ENCODE results near the gene ITGB1BP2. TPM values are rescaled to one million over a fixed set of nuclear protein-coding genes. Genes with fewer than 3 reads are reported as not detected.

The ITGB1BP2 gene
- 0.13 and 0.80 TPM in 2 replicates for total RNA-seq

DNA sequence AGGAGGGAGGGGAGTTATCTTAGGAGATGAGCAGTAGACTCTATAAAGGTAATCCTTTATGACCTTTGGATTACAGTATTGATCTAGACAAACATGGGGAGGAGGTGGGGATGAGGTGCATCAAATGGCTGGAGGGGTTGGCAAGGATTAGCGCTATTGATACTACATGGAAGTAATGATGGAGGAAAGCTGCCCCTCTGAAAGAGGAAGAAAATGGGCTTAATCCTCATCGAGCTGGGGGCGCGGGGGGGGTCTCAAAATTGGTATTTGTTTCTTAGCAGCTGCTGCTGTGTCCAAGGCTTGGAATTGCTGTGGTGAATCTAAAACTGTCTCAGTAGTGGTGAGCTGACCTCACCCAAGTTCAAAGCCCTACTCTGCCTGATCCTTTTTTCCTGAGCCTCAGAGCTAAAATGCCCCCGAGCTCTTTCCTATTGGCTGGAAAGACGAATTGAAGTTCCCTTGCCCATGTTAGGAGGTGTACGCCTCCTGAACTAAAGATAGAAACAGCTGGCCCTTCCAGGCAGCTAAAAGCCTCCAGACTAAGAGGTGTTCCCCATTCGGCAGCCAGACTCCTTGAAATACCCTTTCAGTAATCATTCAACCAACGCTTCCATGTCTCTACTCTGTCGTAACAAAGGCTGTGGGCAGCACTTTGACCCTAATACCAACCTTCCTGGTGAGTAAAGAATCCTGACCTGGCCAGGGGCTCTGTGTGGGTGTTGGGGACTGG is at the start of gene ITGB1BP2:
TSS of gene ITGB1BP2 (plus strand) at position 556 of the 730 bp plus-strand sequence. CDS start at position 613, 57 bp downstream.

DNA sequence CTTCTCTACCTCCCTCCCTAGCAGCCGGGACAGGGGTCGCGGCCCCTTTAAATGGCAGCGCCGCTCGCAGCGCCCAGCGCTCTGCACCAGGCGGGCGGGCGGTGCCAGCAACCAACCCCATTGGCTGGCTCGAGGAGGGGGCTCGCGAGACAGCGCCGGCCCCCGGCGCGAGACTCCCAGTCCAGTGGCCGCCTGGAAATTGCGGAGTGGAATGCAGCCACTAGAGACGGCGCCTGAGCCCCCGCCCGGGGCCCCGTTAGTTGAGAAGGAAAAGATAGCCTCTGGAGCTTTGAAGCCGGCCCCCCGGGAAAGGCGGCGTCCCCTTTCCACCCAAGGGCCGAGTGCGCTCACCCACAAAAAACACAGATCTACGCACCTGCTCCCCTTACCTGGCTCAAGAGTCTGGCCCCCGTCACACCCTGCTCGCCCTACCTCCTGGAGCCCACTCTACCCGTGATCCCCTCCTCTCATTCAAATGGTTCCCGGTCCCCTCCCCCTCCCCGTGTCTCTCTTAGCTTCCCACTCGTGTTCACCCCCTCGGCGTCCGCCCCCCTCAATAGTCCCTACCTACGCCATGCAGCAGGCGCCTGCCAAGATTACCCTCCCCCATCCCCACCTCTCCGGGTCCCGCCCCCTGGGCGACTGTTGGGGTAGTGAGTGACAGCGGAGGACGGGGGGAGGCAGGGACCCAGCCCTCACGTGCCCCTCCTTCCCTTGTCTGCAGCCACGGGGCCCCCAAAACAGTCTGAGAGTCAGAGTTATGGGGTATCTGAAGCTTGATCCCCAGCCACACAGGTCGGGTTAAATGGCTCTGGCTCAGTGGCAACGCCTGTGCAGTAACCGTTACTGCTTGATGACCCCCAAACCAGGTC is 47.2 kb upstream of the ITGB1BP2 start, which contains the start of gene ZMYM3:
TSS of gene ZMYM3 (minus strand) at position 49 of the 872 bp plus-strand sequence. CDS start 885 bp downstream, outside the sequence.

DNA sequence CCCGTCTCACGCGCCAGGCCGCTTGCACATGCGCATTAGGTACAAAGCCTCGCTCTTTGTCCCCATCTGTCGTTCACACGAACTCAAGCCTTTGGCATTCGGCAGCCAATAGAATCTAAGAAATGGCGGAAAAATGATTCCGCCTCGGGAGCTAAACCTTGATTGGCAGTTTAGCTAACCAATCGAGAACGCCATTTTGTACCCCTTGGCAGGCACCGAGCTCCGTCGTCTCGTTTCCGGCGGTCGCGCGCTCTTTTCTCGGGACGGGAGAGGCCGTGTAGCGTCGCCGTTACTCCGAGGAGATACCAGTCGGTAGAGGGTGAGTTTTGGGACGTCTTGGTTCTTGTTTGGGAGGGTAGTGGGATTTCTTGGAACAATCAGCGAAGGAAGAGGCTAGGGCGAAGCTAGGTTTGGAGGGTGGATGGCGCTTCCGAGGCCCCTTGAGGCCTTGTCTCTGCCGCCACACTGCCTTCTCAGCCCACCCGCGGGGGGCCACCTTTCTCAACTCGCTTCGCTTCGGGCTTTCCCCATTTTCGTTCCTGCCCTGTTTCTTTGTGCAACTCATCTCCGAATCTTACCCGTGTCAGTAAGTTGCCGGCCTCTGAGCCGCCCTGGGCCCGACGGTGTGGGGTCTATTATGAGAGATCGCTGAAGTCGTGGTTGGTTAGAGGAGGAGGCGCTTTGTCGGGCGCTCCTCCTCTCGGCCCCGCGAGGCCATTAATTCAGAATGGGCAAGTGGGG is 18.0 kb upstream of the ITGB1BP2 start, which contains the start of gene NONO:
TSS of gene NONO (plus strand) at position 233 of the 741 bp plus-strand sequence. CDS start 7,003 bp downstream, outside the sequence.

Other genes starting within 250 kb of the ITGB1BP2 start
- 42.6 and 68.8 TPM in 2 replicates for gene SNX12, start 233.4 kb upstream of the ITGB1BP2 start, total RNA-seq
- gene FOXO4, start 205.9 kb upstream of the ITGB1BP2 start, total RNA-seq: 3.6 and 6.8 TPM in 2 replicates
- gene CXorf65, start 195.0 kb upstream of the ITGB1BP2 start, total RNA-seq: not detected in 2 replicates
- gene IL2RG, start 190.2 kb upstream of the ITGB1BP2 start, total RNA-seq: not detected in 2 replicates
- 19.0 and 25.6 TPM in 2 replicates for gene MED12, start 183.2 kb upstream of the ITGB1BP2 start, total RNA-seq
- gene NLGN3, start 156.9 kb upstream of the ITGB1BP2 start, total RNA-seq: 0.39 and 3.1 TPM in 2 replicates
- not detected in 2 replicates for gene GJB1, start 78.5 kb upstream of the ITGB1BP2 start, total RNA-seq
- gene ZMYM3, start 47.6 kb upstream of the ITGB1BP2 start, total RNA-seq: 18.9 and 29.6 TPM in 2 replicates
- 316 and 409 TPM in 2 replicates for gene NONO, start 18.1 kb upstream of the ITGB1BP2 start, total RNA-seq
- gene TAF1, start 64.6 kb downstream of the ITGB1BP2 start, total RNA-seq: 9.7 and 16.8 TPM in 2 replicates
- gene OGT, start 231.4 kb downstream of the ITGB1BP2 start, total RNA-seq: 25.5 and 51.7 TPM in 2 replicates

All from epithelial cell of alveolus of lung (primary cell).